Osteocyte (in vitro differentiated cells): ENCODE measurements around the gene AP3D1. TPM values are rescaled to one million over a fixed set of nuclear protein-coding genes. Genes with fewer than 3 reads are reported as not detected.
A peak's percentile ranks its signal among the peaks of the same experiment; 100 is the strongest.
"Not testable (repeated sequence)": the region's sequence is repeated elsewhere in the genome, so short reads cannot be mapped to it uniquely, and the experiment has no call there.

Experiments
- DNase-seq: peaks from one replicate; pipeline ENCODE4 v3.0.0; 2021; ENCODE audit warnings: mixed read lengths; ENCODE audit not compliant: unreplicated experiment; ENCODE audit errors: extremely low spot score
- H3K27ac Mint-ChIP-seq: one replicate; pipeline ENCODE4 v1.8.0; 2021; ENCODE audit warnings: mild to moderate bottlenecking, mixed read lengths; ENCODE audit not compliant: unreplicated experiment
- H3K27me3 Mint-ChIP-seq: one replicate; pipeline ENCODE4 v1.8.0; 2021; ENCODE audit warnings: mixed read lengths; ENCODE audit not compliant: unreplicated experiment
- H3K36me3 Mint-ChIP-seq: one replicate; pipeline ENCODE4 v1.8.0; 2021; ENCODE audit warnings: mixed read lengths; ENCODE audit not compliant: unreplicated experiment
- H3K4me1 Mint-ChIP-seq: one replicate; pipeline ENCODE4 v1.8.0; 2021; ENCODE audit warnings: mixed read lengths; ENCODE audit not compliant: unreplicated experiment
- H3K4me3 Mint-ChIP-seq: one replicate; pipeline ENCODE4 v1.8.0; 2021; ENCODE audit warnings: mild to moderate bottlenecking, moderate library complexity, mixed read lengths; ENCODE audit not compliant: unreplicated experiment
- H3K9me3 Mint-ChIP-seq: one replicate; pipeline ENCODE4 v1.8.0; 2021; ENCODE audit warnings: mixed read lengths; ENCODE audit not compliant: unreplicated experiment
- CTCF ChIP-seq: fragments of 200-600 bp; sonication (generic); IDR thresholded peaks from 2 replicates; pipeline ENCODE4 v1.5.0; 2021; ENCODE audit warnings: antibody characterized with exemption, mild to moderate bottlenecking, moderate library complexity
- long read RNA-seq: library from polyadenylated mRNA; unstranded; transcript quantifications from one replicate; pipeline ENCODE4 v2.0.0, GENCODE V29; 2021
- total RNA-seq: library from RNA; stranded (reverse); gene quantifications from 2 replicates; pipeline ENCODE4 v1.2.1, GENCODE V29; 2021

AP3D1 gene
- total RNA-seq = 139 and 152 TPM in 2 replicates
- long read RNA-seq, partial matches to known transcripts = 58 of 67 reads
- long read RNA-seq, other reads (novel, unspliced or antisense) = 5 of 67 reads

- Mint-ChIP-seq H3K4me1 (peaks cover 35% of the 10 kb centered on the region), H3K27ac (peak within 1 kb of the TSS; percentile 81), H3K4me3 (peak within 1 kb of the TSS; percentile 82), H3K36me3 (peaks cover 3% of the 10 kb centered on the region), H3K9me3 (no peaks in the 10 kb centered on the region), H3K27me3 (no peaks in the 10 kb centered on the region)
- no peak for TF ChIP-seq CTCF
- DNase-seq = peak; percentile 100
Observed at GRCh38 chr19:2151339-2152229, at the start of gene AP3D1. Gene AP3D1 (minus strand): TSS chr19:2151566. CDS start chr19:2151334, 232 bp downstream.

DNA sequence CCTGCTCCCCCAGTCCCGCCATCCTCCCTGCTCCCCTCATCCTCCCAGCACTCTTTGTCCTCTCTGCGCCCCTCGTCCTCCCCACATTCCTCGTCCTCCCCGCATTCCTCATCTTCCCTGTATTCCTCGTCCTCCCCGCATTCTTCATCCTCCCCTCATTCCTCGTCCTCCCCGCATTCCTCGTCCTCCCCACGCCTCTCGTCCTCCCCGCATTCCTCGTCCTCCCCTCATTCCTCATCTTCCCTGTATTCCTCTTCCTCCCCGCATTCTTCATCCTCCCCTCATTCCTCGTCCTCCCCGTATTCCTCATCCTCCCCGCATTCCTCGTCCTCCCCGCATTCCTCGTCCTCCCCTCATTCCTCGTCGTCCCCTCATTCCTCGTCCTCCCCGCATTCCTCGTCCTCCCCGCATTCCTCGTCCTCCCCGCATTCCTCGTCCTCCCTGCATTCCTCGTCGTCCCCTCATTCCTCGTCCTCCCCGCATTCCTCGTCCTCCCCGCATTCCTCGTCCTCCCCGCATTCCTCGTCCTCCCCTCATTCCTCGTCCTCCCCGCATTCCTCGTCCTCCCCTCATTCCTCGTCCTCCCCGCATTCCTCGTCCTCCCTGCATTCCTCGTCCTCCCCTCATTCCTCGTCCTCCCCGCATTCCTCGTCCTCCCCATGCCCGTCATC lies 49.4 kb upstream of the AP3D1 start:
- H3K27ac Mint-ChIP-seq, H3K9me3 Mint-ChIP-seq, H3K4me3 Mint-ChIP-seq, DNase-seq, H3K27me3 Mint-ChIP-seq: not testable (repeated sequence)
- Mint-ChIP-seq H3K36me3 (peaks cover 11% of the 10 kb centered on the region), H3K4me1 (peaks cover 10% of the 10 kb centered on the region)

DNA sequence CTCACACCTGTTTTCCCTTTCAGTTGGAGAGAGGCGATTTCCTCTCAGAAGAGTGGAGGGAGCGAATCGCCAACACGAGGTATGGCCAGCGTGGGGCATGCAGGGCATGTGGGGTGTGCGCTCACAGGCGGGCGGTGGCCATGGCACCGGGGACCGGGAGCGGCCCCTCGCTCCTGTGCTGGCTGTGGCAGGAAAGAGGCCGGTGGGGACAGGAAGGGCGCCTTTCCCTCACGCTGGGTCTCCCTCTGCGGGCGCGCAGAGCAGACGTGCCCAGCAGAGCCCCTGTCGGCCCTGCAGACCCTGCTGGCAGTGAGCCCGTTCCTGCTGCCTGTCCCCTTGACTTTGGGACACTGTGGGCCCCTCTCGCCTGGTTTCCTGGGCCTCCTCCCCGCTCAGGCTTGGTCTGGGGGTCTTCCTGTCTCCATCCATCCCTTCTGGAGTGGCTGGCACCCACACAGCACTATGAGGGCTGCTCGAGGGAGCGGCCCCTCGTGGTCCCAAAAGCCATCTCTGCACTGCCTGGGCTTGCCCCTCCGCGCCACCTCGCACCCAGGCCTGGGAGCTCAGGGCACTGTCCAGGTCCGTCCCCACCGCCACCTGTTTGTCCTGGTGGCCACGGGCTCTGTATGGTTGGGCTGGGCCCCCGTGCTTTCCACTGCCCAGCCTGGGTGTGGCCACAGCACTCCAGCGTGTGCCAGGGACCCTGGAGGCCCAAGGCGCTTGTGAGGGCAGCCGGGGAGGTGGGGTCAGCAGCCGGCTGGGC lies 48.7 kb upstream of the AP3D1 start:
- Mint-ChIP-seq H3K27me3 (no peaks in the 10 kb centered on the region), H3K4me1 (peaks cover 5% of the 10 kb centered on the region)

GRCh38 chr19:2199215-2199614 lies 47.8 kb upstream of the AP3D1 start:
- Mint-ChIP-seq H3K36me3 (peaks cover 13% of the 10 kb centered on the region), H3K9me3 (no peaks in the 10 kb centered on the region), H3K27me3 (no peaks in the 10 kb centered on the region), H3K4me1 (peaks cover 5% of the 10 kb centered on the region), H3K4me3 (no peak overlapping the region), H3K27ac (no peak overlapping the region)
- no peak for DNase-seq
- TF ChIP-seq CTCF = no peak

More for the DNA sequence above, 48.7 kb upstream of the AP3D1 start:
- H3K4me3 Mint-ChIP-seq = no peak overlapping the region
- no peak for DNase-seq
- no peaks in the 10 kb centered on the region for H3K9me3 Mint-ChIP-seq
- H3K36me3 Mint-ChIP-seq = peaks cover 13% of the 10 kb centered on the region
- no peak for TF ChIP-seq CTCF
- H3K27ac Mint-ChIP-seq = no peak overlapping the region

GRCh38 chr19:2198317-2198716 lies 47.0 kb upstream of the AP3D1 start:
- Mint-ChIP-seq H3K27ac (no peak overlapping the region), H3K9me3 (no peaks in the 10 kb centered on the region), H3K36me3 (peaks cover 12% of the 10 kb centered on the region), H3K4me3 (no peak overlapping the region), H3K4me1 (peaks cover 5% of the 10 kb centered on the region), H3K27me3 (no peaks in the 10 kb centered on the region)
- TF ChIP-seq CTCF = no peak
- DNase-seq = no peak
